HepG2 (cell line): ENCODE results near the gene UACA. TPM values are rescaled to one million over a fixed set of nuclear protein-coding genes. Genes with fewer than 3 reads are reported as not detected.

Experiments
- FOSL2 ChIP-seq: sonication (generic); formaldehyde crosslinking; IDR thresholded peaks from 2 replicates; pipeline ENCODE4 v1.4.0; 2020; ENCODE audit warnings: missing genetic modification reagents
- HIVEP1 ChIP-seq: sonication (generic); formaldehyde crosslinking; IDR thresholded peaks from 2 replicates; pipeline ENCODE4 v1.4.0; 2020; ENCODE audit warnings: mild to moderate bottlenecking, missing genetic modification reagents
- HMG20A ChIP-seq: IDR thresholded peaks from 2 replicates; pipeline ENCODE4 v1.6.1; 2016; ENCODE audit warnings: borderline replicate concordance
- LCORL ChIP-seq, 2 experiments: fragments of 450-650 bp in 1 of 2; sonication (generic) in 1 of 2; formaldehyde crosslinking in 1 of 2; IDR thresholded peaks; 2 replicates each; pipeline versions ENCODE4 v1.5.0 to v1.6.1; 2017 to 2020; ENCODE audit warnings: antibody characterized with exemption in 1 of 2, missing genetic modification reagents in 1 of 2
- MIER3 ChIP-seq: IDR thresholded peaks from 2 replicates; pipeline ENCODE4 v1.6.1; 2016; ENCODE audit warnings: missing compliant biosample characterization, borderline replicate concordance
- NFIB ChIP-seq: sonication (generic); formaldehyde crosslinking; IDR thresholded peaks from 2 replicates; pipeline ENCODE4 v1.9.0; 2021; ENCODE audit warnings: missing genetic modification reagents, mild to moderate bottlenecking, borderline replicate concordance
- PAX8 ChIP-seq: sonication (generic); formaldehyde crosslinking; IDR thresholded peaks from 2 replicates; pipeline ENCODE4 v1.8.0; 2022; ENCODE audit warnings: mild to moderate bottlenecking, missing genetic modification reagents, borderline replicate concordance
- ZBTB42 ChIP-seq: sonication (generic); formaldehyde crosslinking; IDR thresholded peaks from 2 replicates; pipeline ENCODE4 v1.5.0; 2020; ENCODE audit warnings: mild to moderate bottlenecking, missing genetic modification reagents
- ZBTB44 ChIP-seq: sonication (generic); formaldehyde crosslinking; IDR thresholded peaks from 2 replicates; pipeline ENCODE4 v1.4.0; 2020; ENCODE audit warnings: missing genetic modification reagents
- ZBTB46 ChIP-seq: sonication (generic); formaldehyde crosslinking; IDR thresholded peaks from 2 replicates; pipeline ENCODE4 v1.4.0; 2020; ENCODE audit warnings: mild to moderate bottlenecking, missing genetic modification reagents, borderline replicate concordance
- ZFP36L1 ChIP-seq: sonication (generic); formaldehyde crosslinking; IDR thresholded peaks from 2 replicates; pipeline ENCODE4 v1.8.0; 2022; ENCODE audit warnings: mild to moderate bottlenecking, missing genetic modification reagents, moderate library complexity
- ZKSCAN5 ChIP-seq: sonication (generic); formaldehyde crosslinking; IDR thresholded peaks from 2 replicates; pipeline ENCODE4 v1.5.1; 2020; ENCODE audit warnings: mild to moderate bottlenecking, missing genetic modification reagents
- ZNF317 ChIP-seq: sonication (generic); formaldehyde crosslinking; IDR thresholded peaks from 2 replicates; pipeline ENCODE4 v1.5.0; 2020; ENCODE audit warnings: mild to moderate bottlenecking, missing genetic modification reagents
- ZNF343 ChIP-seq: sonication (generic); formaldehyde crosslinking; IDR thresholded peaks from 2 replicates; pipeline ENCODE4 v1.4.0; 2020; ENCODE audit warnings: mild to moderate bottlenecking, missing genetic modification reagents
- ZNF451 ChIP-seq: sonication (generic); formaldehyde crosslinking; IDR thresholded peaks from 2 replicates; pipeline ENCODE4 v1.5.0; 2020; ENCODE audit warnings: mild to moderate bottlenecking, missing genetic modification reagents
- ZNF576 ChIP-seq: sonication (generic); formaldehyde crosslinking; IDR thresholded peaks from 2 replicates; pipeline ENCODE4 v1.4.0; 2020; ENCODE audit warnings: mild to moderate bottlenecking, missing genetic modification reagents
- ZNF609 ChIP-seq: sonication (generic); formaldehyde crosslinking; IDR thresholded peaks from 2 replicates; pipeline ENCODE4 v1.4.0; 2020; ENCODE audit warnings: mild to moderate bottlenecking, missing genetic modification reagents, borderline replicate concordance
- ZNF629 ChIP-seq: sonication (generic); formaldehyde crosslinking; conservative IDR thresholded peaks from 2 replicates; pipeline ENCODE4 v1.5.0; 2020; ENCODE audit warnings: missing genetic modification reagents
- polyA plus RNA-seq, 8 experiments: library from polyadenylated mRNA; depleted of rRNA in 3 of 8; stranded (reverse) in 7 of 8; unstranded in 1 of 8; fragments of >200 nt; fragmentation: Illumina TruSeq in 4 of 8; extraction: Trizol in 4 of 8; gene quantifications; 2 replicates each; pipeline versions ENCODE4 v1.2.1 to v1.2.3, GENCODE V29; 2011 to 2016; ENCODE audit warnings: low read depth in 4 of 8, missing spikeins in 1 of 8, mixed read lengths in 1 of 8; ENCODE audit not compliant: insufficient read depth in 1 of 8
- total RNA-seq, 5 experiments: library from RNA; depleted of rRNA; stranded (reverse); fragments of >200 nt; fragmentation: Illumina TruSeq; extraction: Trizol; gene quantifications; 2 replicates each; pipeline ENCODE4 v1.2.3, GENCODE V29; 2016; ENCODE audit warnings: low read depth in 1 of 5
- TF ChIP-seq, protein P1 (sequence below): sonication (generic); formaldehyde crosslinking; IDR thresholded peaks from 2 replicates; pipeline ENCODE4 v1.5.1; 2020; ENCODE audit warnings: missing genetic modification reagents, mild to moderate bottlenecking, borderline replicate concordance

Gene UACA
- total and polyA plus RNA-seq, 2 of the 13 experiments (the other 11 are each of a cell fraction or from before 2014, with no cell fraction given) = 17.8 to 39.2 TPM

GRCh38 chr15:70617076-70617910, 146.1 kb downstream of the UACA start (continued):
- TF ChIP-seq ZBTB46 (CRISPR knock-in tag) = no peak
- no peak for TF ChIP-seq ZNF451 (CRISPR knock-in tag)
- no peak for TF ChIP-seq HIVEP1 (CRISPR knock-in tag)
- TF ChIP-seq ZNF576 (CRISPR knock-in tag) = no peak
- 0 out of 2 replicates have a peak, but pooled peaks have one; percentile 24 for TF ChIP-seq ZBTB44 (CRISPR knock-in tag)
- TF ChIP-seq, protein P1, sequence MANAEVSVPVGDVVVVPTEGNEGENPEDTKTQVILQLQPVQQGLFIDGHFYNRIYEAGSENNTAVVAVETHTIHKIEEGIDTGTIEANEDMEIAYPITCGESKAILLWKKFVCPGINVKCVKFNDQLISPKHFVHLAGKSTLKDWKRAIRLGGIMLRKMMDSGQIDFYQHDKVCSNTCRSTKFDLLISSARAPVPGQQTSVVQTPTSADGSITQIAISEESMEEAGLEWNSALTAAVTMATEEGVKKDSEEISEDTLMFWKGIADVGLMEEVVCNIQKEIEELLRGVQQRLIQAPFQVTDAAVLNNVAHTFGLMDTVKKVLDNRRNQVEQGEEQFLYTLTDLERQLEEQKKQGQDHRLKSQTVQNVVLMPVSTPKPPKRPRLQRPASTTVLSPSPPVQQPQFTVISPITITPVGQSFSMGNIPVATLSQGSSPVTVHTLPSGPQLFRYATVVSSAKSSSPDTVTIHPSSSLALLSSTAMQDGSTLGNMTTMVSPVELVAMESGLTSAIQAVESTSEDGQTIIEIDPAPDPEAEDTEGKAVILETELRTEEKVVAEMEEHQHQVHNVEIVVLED (CRISPR knock-in tag) = no peak
- TF ChIP-seq HMG20A (CRISPR knock-in tag) = peak; percentile 100
- TF ChIP-seq NFIB (CRISPR knock-in tag) = no peak
- TF ChIP-seq ZNF629 = no peak
- no peak; the same call in 1 of the 2 replicates for TF ChIP-seq ZFP36L1 (CRISPR knock-in tag)
- no peak for TF ChIP-seq ZBTB42
- TF ChIP-seq ZNF343 (CRISPR knock-in tag) = no peak
- peak; percentile 99 for TF ChIP-seq ZNF609 (CRISPR knock-in tag)
- TF ChIP-seq LCORL (IDR thresholded peaks at IDR 0.05) = no peak
- TF ChIP-seq LCORL (CRISPR knock-in tag; IDR thresholded peaks at IDR 0.05) = peak; percentile 79
- TF ChIP-seq MIER3 (CRISPR knock-in tag) = peak; percentile 93
- TF ChIP-seq ZNF317 (CRISPR knock-in tag) = peak; percentile 96
- no peak for TF ChIP-seq PAX8 (CRISPR knock-in tag)
- peak; percentile 92 for TF ChIP-seq FOSL2
- no peak for TF ChIP-seq ZKSCAN5 (CRISPR knock-in tag)
